Activated T-helper 1 cell treated with anti-CD3 and anti-CD28 coated beads, Interleukin-12 subunit alpha, Interleukin-12 subunit beta, Interleukin-2, Interleukin-4 antibody, amounts not matched to agents 30 ng/mL and 10 ng/mL and 1 ng/mL, durations not matched to agents 14 hours and 24 hours and 36 hours (primary cell): ENCODE data around the gene SOX11. TPM values are rescaled to one million over a fixed set of nuclear protein-coding genes. Genes with fewer than 3 reads are reported as not detected.

ENCODE experiments used
- DNase-seq: peaks from one replicate; pipeline ENCODE4 v3.0.0; 2021; ENCODE audit warnings: low spot score
- H3K27ac Mint-ChIP-seq: one replicate; pipeline ENCODE4 v1.8.0; 2021; ENCODE audit warnings: mild to moderate bottlenecking, mixed read lengths
- H3K27me3 Mint-ChIP-seq: one replicate; pipeline ENCODE4 v1.8.0; 2022; ENCODE audit warnings: mild to moderate bottlenecking, moderate library complexity, mixed read lengths; ENCODE audit not compliant: insufficient read depth
- H3K36me3 Mint-ChIP-seq: one replicate; pipeline ENCODE4 v1.8.0; 2021; ENCODE audit warnings: low read depth, mixed read lengths
- H3K4me1 Mint-ChIP-seq: one replicate; pipeline ENCODE4 v1.8.0; 2021; ENCODE audit warnings: low read depth, mixed read lengths
- H3K4me3 Mint-ChIP-seq: one replicate; pipeline ENCODE4 v1.8.0; 2021; ENCODE audit warnings: mild to moderate bottlenecking, moderate library complexity, mixed read lengths
- H3K9me3 Mint-ChIP-seq: one replicate; pipeline ENCODE4 v1.8.0; 2021; ENCODE audit warnings: mixed read lengths
- intact Hi-C: fragments of 100-400 bp; cut with micrococcal nuclease; formaldehyde crosslinking; loops from one replicate; pipeline ENCODE4 v1.15.1; 2024
- total RNA-seq: library from RNA; stranded (reverse); gene quantifications from 2 replicates; pipeline ENCODE4 v1.2.3, GENCODE V29; 2022

The SOX11 gene
- total RNA-seq, 1 donor from 2014 or later: not detected

- peaks cover 4% of the 10 kb centered on the region for H3K9me3 Mint-ChIP-seq
- H3K4me1 Mint-ChIP-seq: no peaks in the 10 kb centered on the region
- H3K27me3 Mint-ChIP-seq: peaks cover 15% of the 10 kb centered on the region
- no peak overlapping the region for H3K27ac Mint-ChIP-seq
- no peak for DNase-seq
- intact Hi-C loops: no loop called here
- H3K36me3 Mint-ChIP-seq: no peaks in the 10 kb centered on the region
- no peak overlapping the region for H3K4me3 Mint-ChIP-seq
Observed at GRCh38 chr2:5674026-5674340, 18.2 kb upstream of the SOX11 start.

GRCh38 chr2:5677133-5677532 lies 15.1 kb upstream of the SOX11 start:
- intact Hi-C loops: no loop called here
- Mint-ChIP-seq H3K4me1 (no peaks in the 10 kb centered on the region), H3K27me3 (peaks cover 14% of the 10 kb centered on the region), H3K27ac (no peak overlapping the region), H3K36me3 (no peaks in the 10 kb centered on the region), H3K9me3 (peaks cover 4% of the 10 kb centered on the region), H3K4me3 (no peak overlapping the region)
- DNase-seq: no peak

DNA sequence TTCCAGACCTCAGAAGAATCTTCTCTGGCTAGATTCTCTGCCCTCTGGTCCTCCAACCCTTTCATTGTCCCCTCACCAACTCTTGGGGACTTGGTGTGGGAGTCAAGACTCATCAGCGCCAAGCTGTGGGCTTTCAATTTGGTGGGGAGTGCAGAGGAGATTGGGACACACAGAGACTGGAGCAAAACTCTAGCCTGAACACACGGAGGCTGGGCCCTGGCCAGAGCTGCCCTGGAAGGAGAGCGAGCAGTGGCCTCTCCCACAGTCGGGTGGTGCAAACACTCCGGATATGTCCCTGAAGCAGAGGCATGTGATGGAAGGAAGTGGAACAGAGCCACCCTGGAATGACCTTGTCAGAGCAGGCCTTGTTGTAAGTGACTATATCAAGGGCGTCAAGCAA lies 8.7 kb upstream of the SOX11 start:
- DNase-seq: no peak
- H3K4me1 Mint-ChIP-seq: no peaks in the 10 kb centered on the region
- peaks cover under 1% of the 10 kb centered on the region for H3K27me3 Mint-ChIP-seq
- H3K4me3 Mint-ChIP-seq: no peak overlapping the region
- no peaks in the 10 kb centered on the region for H3K9me3 Mint-ChIP-seq
- no peak overlapping the region for H3K27ac Mint-ChIP-seq
- intact Hi-C loops: no loop called here
- no peaks in the 10 kb centered on the region for H3K36me3 Mint-ChIP-seq

DNA sequence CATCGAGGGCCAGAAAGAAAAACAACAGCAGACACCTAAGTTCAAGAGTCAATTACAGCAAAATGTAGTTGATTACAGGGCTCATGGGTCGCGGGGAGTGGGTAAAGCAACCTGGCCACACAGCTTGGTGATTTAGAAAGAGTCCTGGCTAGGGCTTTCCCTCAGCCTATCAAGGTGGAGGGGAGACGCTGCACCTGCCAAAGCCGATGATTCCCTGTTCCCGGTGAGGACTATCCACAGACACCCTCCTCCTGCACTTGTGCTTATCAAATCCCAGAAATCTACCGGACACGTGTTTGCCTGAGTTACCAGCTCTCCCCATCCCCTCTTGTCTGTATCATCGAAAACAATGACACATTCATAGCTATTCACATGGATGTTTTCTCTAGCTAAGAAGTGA lies 7.0 kb upstream of the SOX11 start:
- Mint-ChIP-seq H3K27me3 (peaks cover 10% of the 10 kb centered on the region), H3K27ac (no peak overlapping the region), H3K4me3 (no peak overlapping the region), H3K9me3 (no peaks in the 10 kb centered on the region), H3K4me1 (no peaks in the 10 kb centered on the region), H3K36me3 (no peaks in the 10 kb centered on the region)
- intact Hi-C loops: no loop called here
- no peak for DNase-seq

GRCh38 chr2:5686068-5686467 lies 6.1 kb upstream of the SOX11 start:
- Mint-ChIP-seq H3K27ac (no peak overlapping the region), H3K27me3 (peaks cover 18% of the 10 kb centered on the region), H3K4me3 (no peak overlapping the region), H3K9me3 (peaks cover 7% of the 10 kb centered on the region), H3K36me3 (peaks cover 3% of the 10 kb centered on the region), H3K4me1 (no peaks in the 10 kb centered on the region)
- intact Hi-C loops: no loop called here
- no peak for DNase-seq

DNA sequence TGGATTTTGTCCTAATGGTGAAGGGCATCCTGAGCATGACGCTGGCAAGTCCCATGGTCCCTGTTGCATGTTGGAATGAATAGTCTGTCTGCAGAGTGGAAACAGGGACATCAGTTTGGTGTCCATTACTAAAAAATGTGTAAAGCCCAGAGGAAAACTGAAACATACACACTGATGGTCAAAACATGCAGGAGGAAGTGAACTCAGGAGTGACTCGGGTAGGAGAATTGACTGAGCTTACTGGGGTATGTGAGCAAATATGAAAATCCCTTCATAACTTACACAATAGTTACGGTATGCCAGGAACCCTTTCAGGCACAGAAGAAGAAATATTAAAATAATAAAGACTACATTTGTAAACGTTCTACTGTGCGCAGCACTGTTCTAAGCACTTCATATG lies 5.6 kb upstream of the SOX11 start:
- peaks cover 19% of the 10 kb centered on the region for H3K27me3 Mint-ChIP-seq

DNA sequence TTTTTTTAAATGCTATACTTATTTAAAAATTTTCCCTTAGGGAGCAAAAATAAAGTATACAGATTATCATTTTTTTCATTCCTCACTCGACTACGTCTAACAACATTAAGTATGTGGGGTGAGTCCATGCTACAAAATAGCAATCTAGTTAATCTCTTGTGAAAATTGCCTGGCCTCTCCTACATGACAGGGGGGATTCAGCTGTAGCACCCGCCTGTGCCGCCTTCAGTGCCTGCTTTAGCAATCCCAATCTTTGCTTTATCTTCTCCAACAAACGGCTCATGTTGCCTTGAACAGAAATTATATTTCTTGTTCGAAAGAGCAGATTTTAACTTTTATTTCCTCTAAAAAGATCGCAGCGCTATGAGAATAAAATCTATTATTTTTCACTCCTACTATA lies 2.4 kb upstream of the SOX11 start:
- H3K4me1 Mint-ChIP-seq: no peaks in the 10 kb centered on the region
- peaks cover 7% of the 10 kb centered on the region for H3K9me3 Mint-ChIP-seq
- intact Hi-C loops: no loop called here
- H3K27ac Mint-ChIP-seq: no peak overlapping the region
- H3K27me3 Mint-ChIP-seq: peaks cover 32% of the 10 kb centered on the region
- H3K4me3 Mint-ChIP-seq: no peak overlapping the region
- H3K36me3 Mint-ChIP-seq: peaks cover 8% of the 10 kb centered on the region
- DNase-seq: no peak

More for the DNA sequence above, 5.6 kb upstream of the SOX11 start:
- H3K4me1 Mint-ChIP-seq: no peaks in the 10 kb centered on the region
- H3K4me3 Mint-ChIP-seq: no peak overlapping the region
- no peak for DNase-seq
- peaks cover 7% of the 10 kb centered on the region for H3K9me3 Mint-ChIP-seq
- peaks cover 3% of the 10 kb centered on the region for H3K36me3 Mint-ChIP-seq
- intact Hi-C loops: no loop called here
- no peak overlapping the region for H3K27ac Mint-ChIP-seq

DNA sequence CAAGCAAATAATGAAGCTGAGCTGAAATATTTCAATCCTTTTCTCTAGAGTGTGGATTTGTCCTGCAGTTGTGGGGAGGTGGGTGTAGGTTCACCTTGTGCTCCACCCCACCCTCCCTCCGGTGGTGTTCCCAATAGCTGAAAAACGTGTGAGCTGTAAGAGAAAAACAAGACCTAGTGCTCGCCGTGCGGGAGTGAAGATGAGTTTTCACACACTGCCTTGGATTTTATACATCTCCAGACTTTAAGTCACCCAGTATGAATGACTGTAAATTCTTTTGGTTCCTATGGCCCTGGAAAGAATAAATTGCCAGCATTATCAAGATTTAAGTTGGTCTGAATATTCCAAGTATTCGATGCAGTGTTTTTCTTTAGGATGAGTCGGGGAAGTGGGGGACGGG lies 1.9 kb upstream of the SOX11 start:
- intact Hi-C loops: no loop called here
- H3K27me3 Mint-ChIP-seq: peaks cover 36% of the 10 kb centered on the region
- peaks cover 8% of the 10 kb centered on the region for H3K36me3 Mint-ChIP-seq
- peaks cover 7% of the 10 kb centered on the region for H3K9me3 Mint-ChIP-seq
- H3K27ac Mint-ChIP-seq: peak overlapping the region; percentile 67
- no peaks in the 10 kb centered on the region for H3K4me1 Mint-ChIP-seq
- no peak for DNase-seq
- peak overlapping the region; percentile 5 for H3K4me3 Mint-ChIP-seq

- no peaks in the 10 kb centered on the region for H3K4me1 Mint-ChIP-seq
- peaks cover 7% of the 10 kb centered on the region for H3K9me3 Mint-ChIP-seq
- peak overlapping the region; percentile 67 for H3K27ac Mint-ChIP-seq
- intact Hi-C loops: no loop called here
- peak overlapping the region; percentile 5 for H3K4me3 Mint-ChIP-seq
- H3K27me3 Mint-ChIP-seq: peaks cover 39% of the 10 kb centered on the region
- no peak for DNase-seq
- H3K36me3 Mint-ChIP-seq: peaks cover 8% of the 10 kb centered on the region
Observed at GRCh38 chr2:5690718-5691220, 1.4 kb upstream of the SOX11 start.

- no peaks in the 10 kb centered on the region for H3K4me1 Mint-ChIP-seq
- H3K9me3 Mint-ChIP-seq: peaks cover 7% of the 10 kb centered on the region
- H3K4me3 Mint-ChIP-seq: no peak overlapping the region
- intact Hi-C loops: no loop called here
- no peak for DNase-seq
- peak overlapping the region; percentile 67 for H3K27ac Mint-ChIP-seq
- peaks cover 9% of the 10 kb centered on the region for H3K36me3 Mint-ChIP-seq
- H3K27me3 Mint-ChIP-seq: peaks cover 43% of the 10 kb centered on the region
Observed at GRCh38 chr2:5691221-5691984, 781 bp upstream of the SOX11 start.

GRCh38 chr2:5692561-5693286 lies 540 bp downstream of the SOX11 start:
- peak overlapping the region; percentile 34 for H3K27ac Mint-ChIP-seq

DNA sequence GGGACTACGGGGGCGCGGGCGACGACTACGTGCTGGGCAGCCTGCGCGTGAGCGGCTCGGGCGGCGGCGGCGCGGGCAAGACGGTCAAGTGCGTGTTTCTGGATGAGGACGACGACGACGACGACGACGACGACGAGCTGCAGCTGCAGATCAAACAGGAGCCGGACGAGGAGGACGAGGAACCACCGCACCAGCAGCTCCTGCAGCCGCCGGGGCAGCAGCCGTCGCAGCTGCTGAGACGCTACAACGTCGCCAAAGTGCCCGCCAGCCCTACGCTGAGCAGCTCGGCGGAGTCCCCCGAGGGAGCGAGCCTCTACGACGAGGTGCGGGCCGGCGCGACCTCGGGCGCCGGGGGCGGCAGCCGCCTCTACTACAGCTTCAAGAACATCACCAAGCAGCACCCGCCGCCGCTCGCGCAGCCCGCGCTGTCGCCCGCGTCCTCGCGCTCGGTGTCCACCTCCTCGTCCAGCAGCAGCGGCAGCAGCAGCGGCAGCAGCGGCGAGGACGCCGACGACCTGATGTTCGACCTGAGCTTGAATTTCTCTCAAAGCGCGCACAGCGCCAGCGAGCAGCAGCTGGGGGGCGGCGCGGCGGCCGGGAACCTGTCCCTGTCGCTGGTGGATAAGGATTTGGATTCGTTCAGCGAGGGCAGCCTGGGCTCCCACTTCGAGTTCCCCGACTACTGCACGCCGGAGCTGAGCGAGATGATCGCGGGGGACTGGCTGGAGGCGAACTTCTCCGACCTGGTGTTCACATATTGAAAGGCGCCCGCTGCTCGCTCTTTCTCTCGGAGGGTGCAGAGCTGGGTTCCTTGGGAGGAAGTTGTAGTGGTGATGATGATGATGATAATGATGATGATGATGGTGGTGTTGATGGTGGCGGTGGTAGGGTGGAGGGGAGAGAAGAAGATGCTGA lies 1.4 kb downstream of the SOX11 start:
- intact Hi-C loops: no loop called here
- no peak for DNase-seq
- Mint-ChIP-seq H3K27me3 (peaks cover 54% of the 10 kb centered on the region), H3K4me1 (no peaks in the 10 kb centered on the region), H3K27ac (peak overlapping the region; percentile 76), H3K36me3 (peaks cover 9% of the 10 kb centered on the region), H3K4me3 (no peak overlapping the region), H3K9me3 (peaks cover 7% of the 10 kb centered on the region)

More at GRCh38 chr2:5692561-5693286, 540 bp downstream of the SOX11 start:
- intact Hi-C loops: no loop called here
- no peak overlapping the region for H3K4me3 Mint-ChIP-seq
- no peaks in the 10 kb centered on the region for H3K4me1 Mint-ChIP-seq
- H3K27me3 Mint-ChIP-seq: peaks cover 49% of the 10 kb centered on the region
- no peak for DNase-seq
- H3K36me3 Mint-ChIP-seq: peaks cover 9% of the 10 kb centered on the region
- H3K9me3 Mint-ChIP-seq: peaks cover 7% of the 10 kb centered on the region
